K562 (cell line): ENCODE measurements around the gene PGS1. TPM values are rescaled to one million over a fixed set of nuclear protein-coding genes. Genes with fewer than 3 reads are reported as not detected.
A peak's percentile ranks its signal among the peaks of the same experiment; 100 is the strongest.

Experiments
- ATAC-seq: fragments of 200-7000 bp; cut with Tn5 transposase; 3 replicates; pipeline ENCODE4 v1.9.1; 2020; ENCODE audit warnings: moderate library complexity
- BruUV-seq: library from RNA; stranded (reverse); fragments of 400-500 nt; replicated peaks from 2 replicates; lab custom pipeline; 2021; lab: Mats Ljungman, UMichigan
- CTCF ChIA-PET: fragments of 300-600 bp; formaldehyde crosslinking; extraction: SDS; loops from one replicate; lab custom pipeline; 2021; ENCODE audit warnings: low intra/inter-chr PET ratio; lab: Yijun Ruan, JAX
- POLR2A ChIA-PET: fragments of 300-600, 350-650 bp; sonication (Branson Sonifier 250); formaldehyde crosslinking; extraction: SDS; loops from one replicate; lab custom pipeline; 2021; ENCODE audit warnings: antibody characterized with exemption, inconsistent platforms; lab: Yijun Ruan, JAX
- DNase-seq, 4 experiments: peaks; one replicate each; pipeline versions ENCODE4 v3.0.0 to v3.0.0-alpha.2; 2011 to 2018; ENCODE audit warnings: low spot score in 3 of 4, mixed read lengths in 3 of 4; ENCODE audit errors: extremely low read depth in 1 of 4
- FAIRE-seq: peaks from 2 replicates; lab custom pipeline; 2011; peaks lifted over from hg19 to GRCh38; lab: Jason Lieb, UNC
- H2AFZ ChIP-seq: 2 replicates; pipeline ENCODE4 v1.6.0; 2011; ENCODE audit warnings: low read depth, low read length, control low read depth, inconsistent platforms
- H3K27ac ChIP-seq: fragments of 200-600 bp; 3 replicates; pipeline ENCODE4 v1.8.0; 2011; ENCODE audit warnings: low read depth, mild to moderate bottlenecking, control low read depth, inconsistent platforms, low read length, moderate library complexity, mixed read lengths; ENCODE audit errors: extremely low read depth
- H3K27me3 ChIP-seq, 2 experiments: fragments of 300-600 bp in 1 of 2; 2 replicates in 1 of 2; 3 replicates in 1 of 2; pipeline versions ENCODE4 v1.6.0 to v1.8.0; 2011; ENCODE audit warnings: inconsistent platforms in 2 of 2, low read length in 2 of 2, mild to moderate bottlenecking in 1 of 2, mixed read lengths in 1 of 2, moderate library complexity in 1 of 2; ENCODE audit not compliant: control insufficient read depth in 2 of 2, insufficient read depth in 2 of 2
- H3K36me3 ChIP-seq: fragments of 300-600 bp; 3 replicates; pipeline ENCODE4 v1.8.0; 2011; ENCODE audit warnings: mild to moderate bottlenecking, low read length, inconsistent platforms; ENCODE audit not compliant: control insufficient read depth, insufficient read depth
- H3K4me1 ChIP-seq, 2 experiments: fragments of 200-600 bp in 1 of 2; replicated peaks in 1 of 2; 2 replicates in 1 of 2; 3 replicates in 1 of 2; pipeline versions ENCODE4 v1.5.1 to v1.8.0; 2011; ENCODE audit warnings: inconsistent platforms in 2 of 2, low read length in 2 of 2, mild to moderate bottlenecking in 1 of 2, mixed read lengths in 1 of 2, moderate library complexity in 1 of 2; ENCODE audit not compliant: control insufficient read depth in 2 of 2, insufficient read depth in 2 of 2
- H3K4me2 ChIP-seq: 2 replicates; pipeline ENCODE4 v1.6.1; 2011; ENCODE audit warnings: low read length, control low read depth, inconsistent platforms, mixed read lengths; ENCODE audit not compliant: insufficient read depth
- H3K4me3 ChIP-seq: fragments of 200-600 bp; sonication (generic), shearing (Covaris generic); 2 replicates; pipeline ENCODE4 v1.5.1; 2016; ENCODE audit warnings: control low read depth, inconsistent platforms
- H3K79me2 ChIP-seq: fragments of 200-600 bp; 3 replicates; pipeline ENCODE4 v1.8.0; 2011; ENCODE audit warnings: low read length, inconsistent platforms; ENCODE audit not compliant: control insufficient read depth, insufficient read depth
- H3K9ac ChIP-seq, 2 experiments: 2 replicates each; pipeline versions ENCODE4 v1.6.0 to v1.6.1; 2011; ENCODE audit warnings: low read depth in 2 of 2, low read length in 2 of 2, control low read depth in 1 of 2, inconsistent platforms in 1 of 2, mild to moderate bottlenecking in 1 of 2, mixed read lengths in 1 of 2; ENCODE audit not compliant: insufficient read depth in 1 of 2
- H3K9me1 ChIP-seq: one replicate; pipeline ENCODE4 v1.6.0; 2011; ENCODE audit warnings: inconsistent platforms, mild to moderate bottlenecking, low read length, moderate library complexity; ENCODE audit not compliant: control insufficient read depth, insufficient read depth
- H3K9me3 ChIP-seq: replicated peaks from 2 replicates; pipeline ENCODE4 v1.5.1; 2011; ENCODE audit warnings: low read depth, low read length, inconsistent platforms; ENCODE audit not compliant: control insufficient read depth, insufficient read depth
- H4K20me1 ChIP-seq: replicated peaks from 2 replicates; pipeline ENCODE4 v1.6.1; 2011; ENCODE audit warnings: low read length, inconsistent platforms, mixed read lengths; ENCODE audit not compliant: control insufficient read depth, insufficient read depth
- ARNT ChIP-seq, 2 experiments: fragments of 450-650 bp; IDR thresholded peaks; 2 replicates each; pipeline ENCODE4 v1.6.1; 2016; ENCODE audit warnings: mild to moderate bottlenecking in 1 of 2
- CBFA2T2 ChIP-seq: fragments of 450-650 bp; conservative IDR thresholded peaks from 2 replicates; pipeline ENCODE4 v1.6.1; 2017; ENCODE audit warnings: mild to moderate bottlenecking
- CTBP1 ChIP-seq: fragments of 450-650 bp; IDR thresholded peaks from 2 replicates; pipeline ENCODE4 v1.6.1; 2016; ENCODE audit warnings: borderline replicate concordance
- EP300 ChIP-seq: IDR thresholded peaks from 2 replicates; pipeline ENCODE4 v1.6.1; 2012; ENCODE audit warnings: low read length, improper control_type of control experiment
- JUND ChIP-seq, 2 experiments: IDR thresholded peaks; 2 replicates in 1 of 2; 3 replicates in 1 of 2; pipeline ENCODE4 v1.6.1; 2011; ENCODE audit warnings: borderline replicate concordance in 2 of 2, low read depth in 2 of 2, low read length in 2 of 2, improper control_type of control experiment in 1 of 2, missing biosample characterization in 1 of 2, missing genetic modification characterization in 1 of 2, missing genetic modification reagents in 1 of 2
- NCOR1 ChIP-seq: fragments of 450-650 bp; IDR thresholded peaks from 2 replicates; pipeline ENCODE4 v1.6.1; 2016; ENCODE audit warnings: mild to moderate bottlenecking, moderate library complexity
- NR2C1 ChIP-seq, 2 experiments: fragments of 450-650 bp; IDR thresholded peaks; 2 replicates each; pipeline ENCODE4 v1.6.1; 2017; ENCODE audit warnings: mild to moderate bottlenecking in 2 of 2, antibody characterized with exemption in 1 of 2, inconsistent platforms in 1 of 2, missing compliant biosample characterization in 1 of 2, missing genetic modification characterization in 1 of 2
- TBL1XR1 ChIP-seq, 2 experiments: IDR thresholded peaks; 2 replicates each; pipeline ENCODE4 v1.6.1; 2012; ENCODE audit warnings: improper control_type of control experiment in 2 of 2, low read length in 2 of 2, mild to moderate bottlenecking in 1 of 2
- TGIF2 ChIP-seq: sonication (generic); formaldehyde crosslinking; IDR thresholded peaks from 2 replicates; pipeline ENCODE4 v1.8.1; 2022; ENCODE audit warnings: mild to moderate bottlenecking, missing genetic modification reagents, moderate library complexity
- ZFP36 ChIP-seq: fragments of 150-350 bp; IDR thresholded peaks from 2 replicates; pipeline ENCODE4 v1.6.1; 2018; ENCODE audit warnings: low read length, low read depth; ENCODE audit not compliant: partially characterized antibody
- WGBS: fragments of 100-300 bp; shearing (Covaris generic); methylation state at CpG from one replicate; pipeline ENCODE4 v1.1.6; 2016; ENCODE audit warnings: low coverage, mixed read lengths; ENCODE audit not compliant: insufficient coverage; ENCODE audit errors: missing lambda C conversion rate; 5-methylcytosine and 5-hydroxymethylcytosine counted together
- in situ Hi-C: fragments of 300-500 bp; cut with MboI; formaldehyde crosslinking; loops from 4 replicates; pipeline ENCODE4 v1.15.0; 2018; ENCODE audit warnings: inconsistent platforms, mixed read lengths
- intact Hi-C: fragments of 100-400 bp; cut with micrococcal nuclease; formaldehyde crosslinking; loops from 2 replicates; pipeline ENCODE4 v1.14.2; 2022
- polyA plus RNA-seq, 8 experiments: library from polyadenylated mRNA; depleted of rRNA in 4 of 8; stranded (reverse) in 5 of 8; unstranded in 3 of 8; fragments of >200 nt; fragmentation: Nextera tagmentation in 2 of 8; fragmentation: Illumina TruSeq in 1 of 8; extraction: Ambion mirVana in 2 of 8; extraction: Trizol in 1 of 8; gene quantifications; 2 replicates each; pipeline versions ENCODE4 v1.2.1 to v1.2.3, GENCODE V29; 2011 to 2014; ENCODE audit warnings: inconsistent platforms in 1 of 8, missing spikeins in 1 of 8
- total RNA-seq, 7 experiments: library from RNA; depleted of rRNA in 6 of 7; stranded (reverse); fragments of >200 nt in 6 of 7; fragmentation: Illumina TruSeq in 2 of 7; extraction: Trizol in 2 of 7; gene quantifications; 2 replicates each; pipeline versions ENCODE4 v1.2.1 to v1.2.3, GENCODE V29; 2011 to 2021; ENCODE audit warnings: low replicate concordance in 1 of 7
- TF ChIP-seq, protein P1 (sequence below): sonication (generic); formaldehyde crosslinking; IDR thresholded peaks from 2 replicates; pipeline ENCODE4 v1.8.0; 2022; ENCODE audit warnings: mild to moderate bottlenecking, missing genetic modification reagents
- TF ChIP-seq, protein P2 (sequence below), 2 experiments: fragments of 450-650 bp; IDR thresholded peaks; 2 replicates each; pipeline ENCODE4 v1.6.1; 2018; ENCODE audit warnings: mild to moderate bottlenecking in 2 of 2, low read depth in 1 of 2; ENCODE audit not compliant: partially characterized antibody in 2 of 2

Gene PGS1
- total and polyA plus RNA-seq, 9 of the 15 experiments (the other 6 are each of a cell fraction or from before 2014, with no cell fraction given): 1.3 to 39.4 (median 22.3) TPM

DNA sequence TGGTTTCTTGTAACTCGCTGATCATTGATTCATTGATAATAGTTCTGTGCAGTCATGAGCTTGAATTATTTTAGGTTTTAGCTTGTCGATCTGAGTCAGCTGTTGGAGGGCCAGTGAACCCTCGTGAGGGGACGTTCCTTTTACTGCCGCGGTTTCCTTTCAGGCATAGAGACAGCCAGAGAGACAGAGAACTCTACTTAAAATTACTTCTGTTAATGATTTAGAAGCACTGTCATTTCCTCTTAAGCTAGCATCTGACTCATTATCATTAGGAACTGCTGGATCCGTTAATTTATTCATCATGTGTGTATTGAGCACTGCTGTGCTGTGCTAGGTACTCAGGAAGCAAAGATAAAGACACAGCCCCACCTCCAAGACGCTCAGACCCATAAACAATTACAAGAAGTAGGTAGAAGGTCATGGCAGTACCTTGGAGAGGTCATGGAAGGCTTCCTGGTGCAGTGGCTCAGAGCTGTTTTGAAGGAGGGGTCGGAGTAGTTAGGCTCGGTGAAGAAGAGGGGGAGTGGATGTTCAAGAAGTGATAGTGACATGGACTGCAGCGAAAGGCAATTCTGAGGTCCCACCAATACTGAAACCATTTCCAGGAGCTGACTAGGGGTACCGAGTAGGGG is 3.3 kb downstream of the PGS1 start:
- Histone ChIP-seq H3K9me1 (peaks cover 8% of the 10 kb centered on the region), H2AFZ (no peak overlapping the region), H3K36me3 (peaks cover 31% of the 10 kb centered on the region; the same call in 2 of the 3 replicates), H3K4me3 (peak overlapping the region; percentile 20; the same call in 1 of the 2 replicates), H3K9ac (peak overlapping the region; percentile 47 to 50; a peak in 3 of 4 replicates), H3K27ac (peak overlapping the region; percentile 70), H3K4me2 (peak overlapping the region; percentile 74), H3K27me3 (no peaks in the 10 kb centered on the region), H4K20me1 (peaks cover 32% of the 10 kb centered on the region), H3K4me1 (peaks cover 31 to 47% of the 10 kb centered on the region in 2 experiments), H3K9me3 (no peaks in the 10 kb centered on the region), H3K79me2 (peaks cover 81% of the 10 kb centered on the region)
- intact Hi-C loops (no loop called here), in situ Hi-C loops (no loop called here)
- no TSS peak for BruUV-seq
- POLR2A ChIA-PET: interaction anchor here (0.6 to 2.0 kb wide), 8 partner anchors 9 to 642 kb away, joined by 3 to 6 read pairs (median 3); partner anchors contain the start of genes AFMID and TK1
- ATAC-seq (peak; percentile 79), FAIRE-seq (peak; percentile 94), DNase-seq (peak; percentile 46 to 82 (median 62))
- CTCF ChIA-PET: no interaction called here
- WGBS: under 1% methylated on average over 12 of the region's 12 CpGs
- TF ChIP-seq EP300 (peak; percentile 47; the same call in 1 of the 2 replicates), JUND (IDR thresholded peaks at IDR 0.05; ENCODE audit: borderline replicate concordance, low read depth, low read length) (peak; percentile 3; the same call in 1 of the 2 replicates), JUND (tag; IDR thresholded peaks at IDR 0.05; ENCODE audit: borderline replicate concordance, low read depth, low read length) (peak; percentile 40; the same call in 1 of the 3 replicates), TGIF2 (0 out of 2 replicates have a peak, but pooled peaks have one; percentile 31), ARNT (IDR thresholded peaks at IDR 0.05) (no peak), CTBP1 (peak; percentile 66; the same call in 1 of the 2 replicates), TBL1XR1 (IDR thresholded peaks at IDR 0.05; ENCODE audit: low read length in 2 of 2) (peak in 1 of 2 experiments; percentile 81; a peak in 2 of 4 replicates), NR2C1 (IDR thresholded peaks at IDR 0.05) (peak; percentile 35; the same call in 1 of the 2 replicates), NR2C1 (tag; IDR thresholded peaks at IDR 0.05) (no peak), CBFA2T2 (peak; percentile 31; the same call in 1 of the 2 replicates), NCOR1 (peak; percentile 75), ZFP36 (peak; percentile 82)
- TF ChIP-seq, protein P1, sequence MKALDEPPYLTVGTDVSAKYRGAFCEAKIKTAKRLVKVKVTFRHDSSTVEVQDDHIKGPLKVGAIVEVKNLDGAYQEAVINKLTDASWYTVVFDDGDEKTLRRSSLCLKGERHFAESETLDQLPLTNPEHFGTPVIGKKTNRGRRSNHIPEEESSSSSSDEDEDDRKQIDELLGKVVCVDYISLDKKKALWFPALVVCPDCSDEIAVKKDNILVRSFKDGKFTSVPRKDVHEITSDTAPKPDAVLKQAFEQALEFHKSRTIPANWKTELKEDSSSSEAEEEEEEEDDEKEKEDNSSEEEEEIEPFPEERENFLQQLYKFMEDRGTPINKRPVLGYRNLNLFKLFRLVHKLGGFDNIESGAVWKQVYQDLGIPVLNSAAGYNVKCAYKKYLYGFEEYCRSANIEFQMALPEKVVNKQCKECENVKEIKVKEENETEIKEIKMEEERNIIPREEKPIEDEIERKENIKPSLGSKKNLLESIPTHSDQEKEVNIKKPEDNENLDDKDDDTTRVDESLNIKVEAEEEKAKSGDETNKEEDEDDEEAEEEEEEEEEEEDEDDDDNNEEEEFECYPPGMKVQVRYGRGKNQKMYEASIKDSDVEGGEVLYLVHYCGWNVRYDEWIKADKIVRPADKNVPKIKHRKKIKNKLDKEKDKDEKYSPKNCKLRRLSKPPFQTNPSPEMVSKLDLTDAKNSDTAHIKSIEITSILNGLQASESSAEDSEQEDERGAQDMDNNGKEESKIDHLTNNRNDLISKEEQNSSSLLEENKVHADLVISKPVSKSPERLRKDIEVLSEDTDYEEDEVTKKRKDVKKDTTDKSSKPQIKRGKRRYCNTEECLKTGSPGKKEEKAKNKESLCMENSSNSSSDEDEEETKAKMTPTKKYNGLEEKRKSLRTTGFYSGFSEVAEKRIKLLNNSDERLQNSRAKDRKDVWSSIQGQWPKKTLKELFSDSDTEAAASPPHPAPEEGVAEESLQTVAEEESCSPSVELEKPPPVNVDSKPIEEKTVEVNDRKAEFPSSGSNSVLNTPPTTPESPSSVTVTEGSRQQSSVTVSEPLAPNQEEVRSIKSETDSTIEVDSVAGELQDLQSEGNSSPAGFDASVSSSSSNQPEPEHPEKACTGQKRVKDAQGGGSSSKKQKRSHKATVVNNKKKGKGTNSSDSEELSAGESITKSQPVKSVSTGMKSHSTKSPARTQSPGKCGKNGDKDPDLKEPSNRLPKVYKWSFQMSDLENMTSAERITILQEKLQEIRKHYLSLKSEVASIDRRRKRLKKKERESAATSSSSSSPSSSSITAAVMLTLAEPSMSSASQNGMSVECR (CRISPR knock-in tag): 0 out of 2 replicates have a peak, but pooled peaks have one; percentile 34
- TF ChIP-seq, protein P2, sequence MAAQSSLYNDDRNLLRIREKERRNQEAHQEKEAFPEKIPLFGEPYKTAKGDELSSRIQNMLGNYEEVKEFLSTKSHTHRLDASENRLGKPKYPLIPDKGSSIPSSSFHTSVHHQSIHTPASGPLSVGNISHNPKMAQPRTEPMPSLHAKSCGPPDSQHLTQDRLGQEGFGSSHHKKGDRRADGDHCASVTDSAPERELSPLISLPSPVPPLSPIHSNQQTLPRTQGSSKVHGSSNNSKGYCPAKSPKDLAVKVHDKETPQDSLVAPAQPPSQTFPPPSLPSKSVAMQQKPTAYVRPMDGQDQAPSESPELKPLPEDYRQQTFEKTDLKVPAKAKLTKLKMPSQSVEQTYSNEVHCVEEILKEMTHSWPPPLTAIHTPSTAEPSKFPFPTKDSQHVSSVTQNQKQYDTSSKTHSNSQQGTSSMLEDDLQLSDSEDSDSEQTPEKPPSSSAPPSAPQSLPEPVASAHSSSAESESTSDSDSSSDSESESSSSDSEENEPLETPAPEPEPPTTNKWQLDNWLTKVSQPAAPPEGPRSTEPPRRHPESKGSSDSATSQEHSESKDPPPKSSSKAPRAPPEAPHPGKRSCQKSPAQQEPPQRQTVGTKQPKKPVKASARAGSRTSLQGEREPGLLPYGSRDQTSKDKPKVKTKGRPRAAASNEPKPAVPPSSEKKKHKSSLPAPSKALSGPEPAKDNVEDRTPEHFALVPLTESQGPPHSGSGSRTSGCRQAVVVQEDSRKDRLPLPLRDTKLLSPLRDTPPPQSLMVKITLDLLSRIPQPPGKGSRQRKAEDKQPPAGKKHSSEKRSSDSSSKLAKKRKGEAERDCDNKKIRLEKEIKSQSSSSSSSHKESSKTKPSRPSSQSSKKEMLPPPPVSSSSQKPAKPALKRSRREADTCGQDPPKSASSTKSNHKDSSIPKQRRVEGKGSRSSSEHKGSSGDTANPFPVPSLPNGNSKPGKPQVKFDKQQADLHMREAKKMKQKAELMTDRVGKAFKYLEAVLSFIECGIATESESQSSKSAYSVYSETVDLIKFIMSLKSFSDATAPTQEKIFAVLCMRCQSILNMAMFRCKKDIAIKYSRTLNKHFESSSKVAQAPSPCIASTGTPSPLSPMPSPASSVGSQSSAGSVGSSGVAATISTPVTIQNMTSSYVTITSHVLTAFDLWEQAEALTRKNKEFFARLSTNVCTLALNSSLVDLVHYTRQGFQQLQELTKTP (IDR thresholded peaks at IDR 0.05; ENCODE audit: low read depth in 1 of 2, partially characterized antibody in 2 of 2): peak in 1 of 2 experiments; percentile 46
